HK-2 (cell line): Measurements from ENCODE around the gene RSPO3.
"Not testable (repeated sequence)": the region's sequence is repeated elsewhere in the genome, so short reads cannot be mapped to it uniquely, and the experiment has no call there.

ENCODE experiments used
- DNase-seq: peaks from one replicate; pipeline ENCODE4 v3.0.0-alpha.2; 2018; ENCODE audit not compliant: unreplicated experiment

Gene RSPO3, protein sequence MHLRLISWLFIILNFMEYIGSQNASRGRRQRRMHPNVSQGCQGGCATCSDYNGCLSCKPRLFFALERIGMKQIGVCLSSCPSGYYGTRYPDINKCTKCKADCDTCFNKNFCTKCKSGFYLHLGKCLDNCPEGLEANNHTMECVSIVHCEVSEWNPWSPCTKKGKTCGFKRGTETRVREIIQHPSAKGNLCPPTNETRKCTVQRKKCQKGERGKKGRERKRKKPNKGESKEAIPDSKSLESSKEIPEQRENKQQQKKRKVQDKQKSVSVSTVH

DNA sequence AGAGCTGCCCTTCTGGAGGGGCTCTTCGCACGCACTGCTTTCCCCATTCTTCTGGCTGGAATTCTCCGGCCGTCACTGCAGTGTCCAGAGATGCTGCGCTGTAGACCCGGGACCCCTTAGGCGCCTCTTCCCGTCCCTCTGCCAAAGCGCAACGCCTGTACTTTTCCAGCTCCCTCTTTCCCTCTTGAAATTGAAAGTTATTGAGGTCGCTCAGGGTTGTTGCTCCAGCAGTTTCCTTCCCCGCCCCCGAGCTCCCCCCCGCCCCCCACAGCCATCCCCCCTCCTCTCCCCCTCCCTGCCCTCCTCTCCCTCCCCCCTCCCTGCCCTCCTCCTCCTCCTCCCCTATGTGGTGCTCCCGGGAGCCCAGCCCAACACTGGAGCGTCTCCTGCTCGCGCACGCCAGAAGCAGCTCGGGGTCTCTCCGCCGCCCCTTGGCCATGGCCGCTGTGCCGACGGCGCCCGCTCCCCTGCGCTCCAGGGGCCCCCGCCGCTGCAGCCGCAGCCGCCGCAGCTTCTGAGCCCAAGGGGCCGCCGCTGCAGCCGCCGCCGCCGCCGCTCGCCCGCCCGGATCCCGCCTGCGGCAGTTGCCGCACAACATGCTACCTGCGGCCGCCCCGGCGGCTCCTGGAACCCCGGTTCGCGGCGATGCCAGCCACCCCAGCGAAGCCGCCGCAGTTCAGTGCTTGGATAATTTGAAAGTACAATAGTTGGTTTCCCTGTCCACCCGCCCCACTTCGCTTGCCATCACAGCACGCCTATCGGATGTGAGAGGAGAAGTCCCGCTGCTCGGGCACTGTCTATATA, at the start of gene RSPO3:
Gene RSPO3, plus strand, starts transcription at position 374 of the 804 bp plus-strand sequence. CDS start 522 bp downstream, outside the sequence.
- peak; percentile 44 for DNase-seq

GRCh38 chr6:127069659-127070279, 48.7 kb upstream of the RSPO3 start:
- no peak for DNase-seq

DNA sequence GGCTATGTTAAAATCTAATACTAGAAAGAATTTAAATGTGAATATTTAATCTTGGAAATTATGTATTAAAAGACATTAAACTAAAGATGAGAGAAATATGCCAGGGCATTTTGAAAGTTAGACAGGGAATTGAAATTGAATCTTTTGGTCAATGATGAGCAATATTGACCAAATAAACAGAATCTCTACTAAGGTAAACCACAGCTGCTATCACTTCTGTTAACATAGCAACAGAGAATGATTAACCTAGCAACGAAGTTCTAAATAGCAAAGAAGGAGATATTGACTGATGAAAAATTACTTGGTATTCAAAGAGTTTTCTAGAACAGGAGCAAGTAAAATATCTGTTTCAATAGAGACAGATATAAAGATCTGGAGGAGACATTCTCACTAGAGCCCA, 45.2 kb upstream of the RSPO3 start:
- no peak for DNase-seq

DNA sequence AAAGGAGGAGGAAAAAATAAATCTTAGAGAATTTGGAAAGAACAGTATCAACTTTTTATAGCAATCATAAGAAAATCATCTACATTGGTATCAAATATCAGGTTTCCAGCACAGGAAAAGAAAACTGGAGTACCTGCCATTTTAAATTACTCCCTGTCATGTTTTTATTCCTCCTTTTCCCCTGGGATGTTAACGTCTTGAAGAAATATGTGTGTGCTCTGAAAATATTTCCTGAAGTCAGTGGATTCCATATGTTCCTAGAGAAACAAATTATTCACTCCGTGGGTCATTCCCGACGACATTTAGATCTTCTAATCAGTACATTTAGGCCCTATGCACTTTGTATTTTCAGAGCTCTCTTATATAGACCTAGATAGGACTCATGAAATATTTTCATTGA, 42.0 kb upstream of the RSPO3 start:
- no peak for DNase-seq

DNA sequence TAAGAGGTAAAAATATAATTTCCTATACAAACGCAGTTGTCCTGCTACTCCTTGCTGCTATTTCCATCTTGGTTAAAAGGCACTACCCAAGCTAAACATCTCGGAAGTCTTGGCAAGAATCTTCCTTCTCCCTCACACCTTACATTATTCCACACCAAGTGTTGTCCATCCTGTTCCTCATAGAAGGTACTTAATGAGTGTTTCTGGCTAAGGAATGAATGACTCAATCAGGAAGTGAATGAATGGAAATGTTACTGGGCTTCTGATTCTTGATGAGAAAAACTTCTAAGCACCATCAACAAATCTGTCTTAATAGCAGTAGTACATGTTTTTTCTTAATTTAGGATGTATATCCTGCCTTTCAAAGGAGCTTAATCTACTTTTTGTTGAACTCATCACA, 40.6 kb upstream of the RSPO3 start:
- DNase-seq = no peak

GRCh38 chr6:127078669-127079068, 39.8 kb upstream of the RSPO3 start:
- no peak for DNase-seq

DNA sequence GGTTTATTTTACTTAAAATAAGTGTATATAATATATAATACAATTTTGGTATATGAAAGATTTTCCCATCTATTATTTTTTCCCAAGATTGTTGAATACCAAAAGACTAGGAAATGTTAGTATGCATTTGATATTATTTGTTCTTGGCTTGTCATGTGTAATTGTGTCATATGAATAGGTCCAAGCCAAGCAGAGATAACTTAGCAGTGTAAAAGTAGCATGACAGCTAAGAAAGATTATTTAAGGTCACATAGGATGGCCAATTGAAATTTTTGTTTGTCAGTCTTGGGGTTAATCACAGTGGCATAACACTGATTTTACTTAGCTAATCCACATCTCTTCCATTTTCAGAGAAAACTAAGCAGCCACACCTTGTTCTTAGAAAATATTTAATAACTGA, 38.8 kb upstream of the RSPO3 start:
- DNase-seq = no peak

DNA sequence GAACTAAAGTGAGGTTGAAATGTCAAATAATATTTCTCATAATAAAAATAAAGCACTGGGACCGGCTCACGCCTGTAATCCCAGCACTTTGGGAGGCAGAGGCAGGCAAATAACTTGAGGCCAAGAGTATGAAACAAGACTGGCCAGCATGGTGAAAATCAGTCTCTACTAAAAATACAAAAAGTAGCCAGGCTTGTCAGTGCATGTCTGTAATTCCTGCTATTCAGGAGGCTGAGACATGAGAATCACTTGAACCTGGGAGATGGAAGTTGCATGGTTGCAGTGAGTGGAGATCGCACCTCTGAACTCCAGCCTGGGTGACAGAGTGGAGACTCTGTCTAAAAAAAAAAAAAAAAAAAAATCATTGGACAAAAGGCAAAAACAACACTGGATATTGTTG, 38.4 kb upstream of the RSPO3 start:
- no peak for DNase-seq

DNA sequence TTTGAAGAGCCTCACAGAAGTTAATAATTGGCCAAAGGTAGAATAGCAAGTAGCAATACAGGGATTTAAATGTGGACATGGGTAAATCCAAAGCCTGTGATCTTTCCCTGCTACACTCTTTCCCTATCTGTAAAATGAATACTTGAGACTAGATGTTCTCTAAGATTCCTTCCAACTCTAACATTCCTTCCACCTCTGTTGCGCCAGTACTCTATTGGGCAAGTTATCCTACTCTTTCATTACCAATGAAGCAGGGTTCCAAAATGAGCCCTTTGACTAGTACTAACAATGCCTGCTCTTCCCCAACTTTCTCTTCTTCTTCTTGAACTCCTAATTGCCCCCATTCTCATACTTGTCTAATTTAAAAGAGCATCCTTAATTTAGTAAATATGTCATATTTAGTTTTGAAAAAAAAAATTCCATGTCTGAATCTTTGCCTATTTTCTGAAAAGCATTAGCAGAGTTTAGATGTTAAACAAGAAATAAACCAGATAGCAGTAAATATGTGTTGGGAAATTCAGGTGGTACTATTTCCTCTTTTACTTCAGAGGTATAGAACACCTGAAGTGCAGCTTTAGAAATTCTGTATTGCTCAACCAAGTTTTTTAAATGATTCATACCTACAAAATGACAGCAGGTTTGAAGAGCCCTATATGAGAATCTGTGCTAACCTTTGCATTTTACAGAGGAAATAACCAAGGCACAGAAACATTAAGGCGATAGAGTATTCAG, 35.1 kb upstream of the RSPO3 start:
- no peak for DNase-seq

- no peak for DNase-seq
Observed at GRCh38 chr6:127083963-127084310, 34.5 kb upstream of the RSPO3 start.

GRCh38 chr6:127085181-127085580, 33.3 kb upstream of the RSPO3 start:
- no peak for DNase-seq

- DNase-seq = no peak
Observed at GRCh38 chr6:127090051-127090450, 28.4 kb upstream of the RSPO3 start.

GRCh38 chr6:127092466-127092865, 26.0 kb upstream of the RSPO3 start:
- no peak for DNase-seq

- no peak for DNase-seq
Observed at GRCh38 chr6:127094791-127095190, 23.7 kb upstream of the RSPO3 start.

- DNase-seq = no peak
Observed at GRCh38 chr6:127096167-127096566, 22.3 kb upstream of the RSPO3 start.

- DNase-seq = not testable (repeated sequence)
Observed at GRCh38 chr6:127097442-127097841, 21.0 kb upstream of the RSPO3 start.

DNA sequence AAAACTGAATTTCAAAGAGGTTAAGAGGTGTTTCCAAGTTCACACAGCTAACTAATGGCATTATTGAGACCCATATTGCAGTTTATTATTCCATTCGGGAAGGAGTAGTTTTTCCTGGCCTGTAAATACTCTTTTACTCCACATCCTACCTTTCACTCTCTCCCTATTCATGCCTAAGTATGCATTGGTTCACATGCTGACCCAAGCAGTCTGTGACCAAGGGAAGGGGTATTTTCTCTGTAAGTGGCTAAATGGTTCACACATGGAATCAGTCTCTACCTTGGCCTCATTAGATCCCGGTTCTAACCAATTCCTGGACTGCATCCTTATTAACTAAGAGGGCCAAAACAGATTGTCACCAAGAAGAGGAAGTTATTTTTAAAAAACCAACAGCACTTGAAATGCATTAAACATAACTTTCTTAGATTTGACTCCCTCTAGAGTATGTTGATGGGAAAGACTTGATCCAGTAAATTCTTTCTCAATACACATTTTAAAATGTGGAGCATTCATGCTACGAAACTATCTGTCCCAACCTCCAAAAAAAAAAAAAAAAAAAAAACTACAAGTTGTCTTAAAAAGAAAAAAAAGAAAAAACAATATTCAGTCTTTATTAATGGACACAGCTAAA, 17.8 kb upstream of the RSPO3 start:
- no peak for DNase-seq

GRCh38 chr6:127102299-127102698, 16.2 kb upstream of the RSPO3 start:
- DNase-seq = no peak

GRCh38 chr6:127102859-127103258, 15.6 kb upstream of the RSPO3 start:
- DNase-seq = no peak

- no peak for DNase-seq
Observed at GRCh38 chr6:127103482-127103881, 15.0 kb upstream of the RSPO3 start.

DNA sequence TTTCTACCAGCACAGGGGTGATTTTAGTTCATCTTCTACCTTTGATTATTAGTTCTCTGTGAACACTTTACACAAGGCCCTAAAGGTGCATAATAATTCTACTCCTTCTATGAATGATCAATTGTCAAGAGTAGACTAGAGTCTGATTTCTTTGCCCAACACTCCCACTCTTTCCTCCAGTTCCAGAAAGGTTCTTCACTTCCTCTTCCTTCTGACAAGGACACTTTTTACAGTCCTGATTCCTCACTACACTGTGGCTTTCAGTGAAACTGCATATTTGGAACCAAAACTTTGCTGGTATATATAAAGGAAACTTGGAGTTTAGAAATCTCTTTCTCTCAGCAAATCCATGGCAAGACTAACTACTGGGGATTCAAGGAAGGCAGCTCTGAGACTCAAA, 10.6 kb upstream of the RSPO3 start:
- no peak for DNase-seq

DNA sequence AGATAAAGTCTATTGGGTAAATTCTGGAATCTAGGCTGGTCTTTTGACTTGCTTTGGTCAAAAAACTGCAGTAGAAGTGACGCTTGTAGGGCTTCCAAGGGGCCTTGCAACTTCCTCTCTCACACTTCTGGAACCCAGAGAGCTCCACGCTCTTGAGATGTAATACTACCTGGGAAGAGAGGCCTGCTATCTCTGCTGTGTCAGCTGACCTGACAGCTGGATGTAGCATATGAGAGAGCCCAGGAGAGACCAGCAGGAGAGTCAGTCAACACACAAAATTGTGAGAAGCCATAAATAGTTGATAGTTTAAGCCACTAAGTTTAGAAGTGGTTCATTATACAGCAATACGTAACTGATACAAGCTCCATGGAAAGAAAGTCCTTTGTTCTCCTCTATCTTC, 7.8 kb upstream of the RSPO3 start:
- DNase-seq = no peak
